Mammary epithelial cell (primary cell): ENCODE data around the gene MLIP.

Experiments used
- CTCF ChIP-seq, 2 donors: IDR thresholded peaks in 1 of 2; conservative IDR thresholded peaks in 1 of 2; 2 replicates each; pipeline ENCODE4 v1.5.1; 2011 to 2012; ENCODE audit warnings: inconsistent platforms in 2 of 2, low read length in 2 of 2, mild to moderate bottlenecking in 2 of 2, control low read depth in 1 of 2, low read depth in 1 of 2; ENCODE audit not compliant: insufficient read depth in 1 of 2; ENCODE audit errors: extremely low read depth in 1 of 2
- EZH2 ChIP-seq: IDR thresholded peaks from 2 replicates; pipeline ENCODE4 v1.6.1; 2012; ENCODE audit warnings: low read length, inconsistent platforms, borderline replicate concordance

DNA sequence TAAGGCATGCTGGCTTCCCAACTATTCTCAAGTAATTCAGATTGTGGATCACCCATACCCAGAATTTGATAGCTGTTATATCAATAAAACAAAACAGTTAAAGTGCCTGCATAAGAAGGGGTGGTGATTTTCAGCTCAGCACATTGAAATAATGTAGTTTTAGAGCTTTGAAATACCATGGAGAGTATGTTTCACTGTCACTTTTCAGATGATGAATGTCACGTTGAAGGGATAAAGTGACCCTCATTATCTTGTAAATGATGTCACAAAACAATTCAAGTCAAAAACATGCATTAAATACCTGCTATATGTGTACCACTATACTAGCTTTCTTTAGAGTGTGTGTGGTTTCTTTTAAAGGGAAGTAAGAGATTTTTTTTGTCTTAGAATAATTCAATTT is 27.6 kb downstream of the MLIP start:
- no peak for TF ChIP-seq CTCF (conservative IDR thresholded peaks at IDR 0.05 in 1 of 2, IDR thresholded peaks at IDR 0.05 in 1 of 2; ENCODE audit: extremely low read depth in 1 of 2, insufficient read depth in 1 of 2, low read depth in 1 of 2, low read length in 2 of 2)
- TF ChIP-seq EZH2: no peak
